ENCODE measurements around the gene CALHM6. TPM values are rescaled to one million over a fixed set of nuclear protein-coding genes. Genes with fewer than 3 reads are reported as not detected.

The CALHM6 gene
- polyA plus RNA-seq, 1 of the 3 experiments (the other 2 are of a cell fraction): 0.51 TPM

GRCh38 chr6:116426551-116426950, 34.6 kb upstream of the CALHM6 start (continued):
- TF ChIP-seq REST (IDR thresholded peaks at IDR 0.05; ENCODE audit: low read depth, low read length) (no peak), CHD2 (IDR thresholded peaks at IDR 0.05; ENCODE audit: low read length, partially characterized antibody) (no peak), ZBTB33 (IDR thresholded peaks at IDR 0.05; ENCODE audit: borderline replicate concordance, low read depth) (no peak), ELF1 (IDR thresholded peaks at IDR 0.05) (no peak), USF1 (IDR thresholded peaks at IDR 0.05; ENCODE audit: borderline replicate concordance, low read depth) (no peak), NFIC (IDR thresholded peaks at IDR 0.05; ENCODE audit: borderline replicate concordance) (no peak), RAD21 (IDR thresholded peaks at IDR 0.05; ENCODE audit: low read length) (no peak)

- POLR2A ChIA-PET: no interaction called here
- Histone ChIP-seq H4K20me1 (ENCODE audit: insufficient read depth) (no peaks in the 10 kb centered on the region), H3K36me3 (replicated peaks in 1 of 2; ENCODE audit: control insufficient read depth in 1 of 2, insufficient read depth in 2 of 2, low read length in 1 of 2) (peaks cover 46 to 47% of the 10 kb centered on the region in 2 experiments), H3K9ac (no peak overlapping the region), H3K27me3 (ENCODE audit: insufficient read depth) (no peaks in the 10 kb centered on the region), H3K4me1 (ENCODE audit: control insufficient read depth in 1 of 2, insufficient read depth in 2 of 2, low read depth in 1 of 2, low read length in 1 of 2) (no peaks in the 10 kb centered on the region), H3K79me2 (ENCODE audit: insufficient read depth) (peaks cover 6% of the 10 kb centered on the region; the same call in 1 of the 2 replicates), H3F3A (replicated peaks; ENCODE audit: insufficient read depth) (peaks cover 4% of the 10 kb centered on the region), H3K9me2 (no peaks in the 10 kb centered on the region), H2AFZ (ENCODE audit: low read depth) (no peak overlapping the region), H3K27ac (ENCODE audit: low read depth in 2 of 2, low read length in 1 of 2) (no peak overlapping the region), H3K4me3 (ENCODE audit: low read depth in 2 of 2, low read length in 1 of 2) (no peak overlapping the region), H3K9me3 (no peaks in the 10 kb centered on the region), H3K4me2 (no peak overlapping the region)
- CTCF ChIA-PET: interaction anchor here (2.3 to 3.1 kb wide), 2 partner anchors 15 to 141 kb away, joined by 10 read pairs; no protein-coding TSS in a partner anchor
- no peak for DNase-seq
- TF ChIP-seq ELF1 (IDR thresholded peaks at IDR 0.05) (no peak), GATA2 (CRISPR knock-in tag; IDR thresholded peaks at IDR 0.05) (no peak), CHD2 (IDR thresholded peaks at IDR 0.05; ENCODE audit: low read length, partially characterized antibody) (no peak), RCOR1 (IDR thresholded peaks at IDR 0.05; ENCODE audit: low read length) (no peak), USF2 (IDR thresholded peaks at IDR 0.05; ENCODE audit: borderline replicate concordance, low read depth, low read length) (no peak), EP300 (IDR thresholded peaks at IDR 0.05; ENCODE audit: borderline replicate concordance in 1 of 2, low read depth in 1 of 2, low read length in 1 of 2) (no peak), NRF1 (IDR thresholded peaks at IDR 0.05; ENCODE audit: low read depth, low read length) (no peak), ZBTB33 (IDR thresholded peaks at IDR 0.05; ENCODE audit: borderline replicate concordance, low read depth) (no peak), IRF3 (IDR thresholded peaks at IDR 0.05; ENCODE audit: low read depth, low read length) (no peak)
- 100% methylated on average over 2 of the region's 2 CpGs for WGBS (ENCODE audit: low lambda C conversion rate)
Measured at GRCh38 chr6:116429111-116429510, 32.1 kb upstream of the CALHM6 start.
